HepG2 (cell line): Measurements from ENCODE around the gene CNNM4. TPM values are rescaled to one million over a fixed set of nuclear protein-coding genes. Genes with fewer than 3 reads are reported as not detected.
A peak's percentile ranks its signal among the peaks of the same experiment; 100 is the strongest.

Experiments used
- ATAC-seq: fragments of 200-7000 bp; cut with Tn5 transposase; 3 replicates; pipeline ENCODE4 v1.9.1; 2020; ENCODE audit warnings: mild to moderate bottlenecking, moderate library complexity
- BruUV-seq: library from RNA; stranded (reverse); fragments of 400-500 nt; replicated peaks from 2 replicates; lab custom pipeline; 2021; lab: Mats Ljungman, UMichigan
- CTCF ChIA-PET: fragments of 300-600 bp; formaldehyde crosslinking; extraction: SDS; loops from one replicate; lab custom pipeline; 2021; ENCODE audit warnings: low total read pairs, inconsistent platforms, low intra/inter-chr PET ratio; lab: Yijun Ruan, JAX
- POLR2A ChIA-PET: fragments of 350-600 bp; sonication (Branson Sonifier 250); formaldehyde crosslinking; loops from one replicate; lab custom pipeline; 2020; ENCODE audit warnings: antibody characterized with exemption, inconsistent platforms; lab: Yijun Ruan, JAX
- DNase-seq: peaks from one replicate; pipeline ENCODE4 v3.0.0-alpha.2; 2015; ENCODE audit warnings: low spot score
- FAIRE-seq: peaks from 3 replicates; lab custom pipeline; 2011; peaks lifted over from hg19 to GRCh38; lab: Jason Lieb, UNC
- H2AFZ ChIP-seq: one replicate; pipeline ENCODE4 v1.6.1; 2011; ENCODE audit warnings: low read length, inconsistent platforms
- H3K27ac ChIP-seq: fragments of 300-600 bp; 3 replicates; pipeline ENCODE4 v1.8.0; 2011; ENCODE audit warnings: mixed run types, mild to moderate bottlenecking, mixed read lengths, low read length, inconsistent platforms; ENCODE audit not compliant: insufficient read depth; ENCODE audit errors: extremely low read length
- H3K27me3 ChIP-seq, 2 experiments: fragments of 200-600 bp in 1 of 2; 2 replicates in 1 of 2; 3 replicates in 1 of 2; pipeline versions ENCODE4 v1.6.0 to v1.8.0; 2011; ENCODE audit warnings: low read length in 2 of 2, mild to moderate bottlenecking in 2 of 2, moderate library complexity in 2 of 2, inconsistent platforms in 1 of 2; ENCODE audit not compliant: insufficient read depth in 2 of 2, control insufficient read depth in 1 of 2
- H3K36me3 ChIP-seq, 2 experiments: fragments of 200-600 bp in 1 of 2; replicated peaks in 1 of 2; 2 replicates in 1 of 2; 3 replicates in 1 of 2; pipeline versions ENCODE4 v1.5.1 to v1.8.0; 2011; ENCODE audit warnings: low read length in 2 of 2, inconsistent platforms in 1 of 2; ENCODE audit not compliant: insufficient read depth in 2 of 2, control insufficient read depth in 1 of 2
- H3K4me1 ChIP-seq: 2 replicates; pipeline ENCODE4 v1.5.1; 2012; ENCODE audit warnings: low read length, inconsistent platforms; ENCODE audit not compliant: insufficient read depth
- H3K4me2 ChIP-seq: 2 replicates; pipeline ENCODE4 v1.6.0; 2011; ENCODE audit warnings: low read depth, low read length, inconsistent platforms
- H3K4me3 ChIP-seq, 3 experiments: fragments of 200-600 bp in 1 of 3; sonication (generic), shearing (Covaris generic) in 1 of 3; replicated peaks in 1 of 3; 2 replicates each; pipeline ENCODE4 v1.5.1; 2011 to 2016; ENCODE audit warnings: low read length in 3 of 3, inconsistent platforms in 2 of 3, low read depth in 2 of 3, mild to moderate bottlenecking in 2 of 3, control low read depth in 1 of 3, mixed read lengths in 1 of 3; ENCODE audit not compliant: insufficient read depth in 1 of 3
- H3K79me2 ChIP-seq: one replicate; pipeline ENCODE4 v1.6.1; 2011; ENCODE audit warnings: low read length, inconsistent platforms; ENCODE audit not compliant: insufficient read depth
- H3K9ac ChIP-seq: 2 replicates; pipeline ENCODE4 v1.6.0; 2011; ENCODE audit warnings: mild to moderate bottlenecking, low read depth, low read length, inconsistent platforms; ENCODE audit not compliant: insufficient read depth
- H3K9me3 ChIP-seq: 2 replicates; pipeline ENCODE4 v1.5.1; 2012; ENCODE audit warnings: mild to moderate bottlenecking, low read length
- H4K20me1 ChIP-seq: 2 replicates; pipeline ENCODE4 v1.6.0; 2011; ENCODE audit warnings: inconsistent platforms, mild to moderate bottlenecking, low read length, moderate library complexity; ENCODE audit not compliant: insufficient read depth
- ETV5 ChIP-seq: IDR thresholded peaks from 2 replicates; pipeline ENCODE4 v1.6.1; 2018; ENCODE audit warnings: missing biosample characterization, missing genetic modification reagents, inconsistent platforms, borderline replicate concordance
- HNRNPK ChIP-seq: fragments of 200-400 bp; formaldehyde crosslinking; IDR thresholded peaks from 2 replicates; pipeline ENCODE4 v1.6.1; 2018; ENCODE audit warnings: low read length, low read depth, moderate library complexity, mild to moderate bottlenecking; ENCODE audit not compliant: poor library complexity, severe bottlenecking
- KLF16 ChIP-seq, 2 experiments: sonication (generic) in 1 of 2; formaldehyde crosslinking in 1 of 2; IDR thresholded peaks; 2 replicates each; pipeline versions ENCODE4 v1.6.1 to v1.8.0; 2016 to 2023; ENCODE audit warnings: missing genetic modification reagents in 2 of 2, missing compliant biosample characterization in 1 of 2
- MTA3 ChIP-seq: sonication (generic); formaldehyde crosslinking; IDR thresholded peaks from 2 replicates; pipeline ENCODE4 v1.4.0; 2020; ENCODE audit warnings: missing genetic modification reagents
- MTF1 ChIP-seq: sonication (generic); formaldehyde crosslinking; IDR thresholded peaks from 2 replicates; pipeline ENCODE4 v1.5.0; 2020; ENCODE audit warnings: missing genetic modification reagents
- NCOA5 ChIP-seq: sonication (generic); formaldehyde crosslinking; IDR thresholded peaks from 2 replicates; pipeline ENCODE4 v1.4.0; 2020; ENCODE audit warnings: missing genetic modification reagents
- PAF1 ChIP-seq: IDR thresholded peaks from 2 replicates; pipeline ENCODE4 v1.6.1; 2016; ENCODE audit warnings: missing genetic modification reagents, missing compliant biosample characterization
- SSRP1 ChIP-seq: IDR thresholded peaks from 2 replicates; pipeline ENCODE4 v1.6.1; 2016; ENCODE audit warnings: control low read depth
- ZNF180 ChIP-seq: sonication (generic); formaldehyde crosslinking; IDR thresholded peaks from 2 replicates; pipeline ENCODE4 v1.4.0; 2020; ENCODE audit warnings: low read depth, missing genetic modification reagents, borderline replicate concordance
- ZNF44 ChIP-seq: sonication (generic); formaldehyde crosslinking; IDR thresholded peaks from 2 replicates; pipeline ENCODE4 v1.5.1; 2020; ENCODE audit warnings: mild to moderate bottlenecking, missing genetic modification reagents
- ZNF644 ChIP-seq: IDR thresholded peaks from 2 replicates; pipeline ENCODE4 v1.6.1; 2016; ENCODE audit warnings: low read depth
- ZNF766 ChIP-seq: sonication (generic); formaldehyde crosslinking; IDR thresholded peaks from 2 replicates; pipeline ENCODE4 v1.5.0; 2020; ENCODE audit warnings: missing genetic modification reagents, borderline replicate concordance
- ZNF772 ChIP-seq: sonication (generic); formaldehyde crosslinking; IDR thresholded peaks from 2 replicates; pipeline ENCODE4 v1.5.0; 2020; ENCODE audit warnings: mild to moderate bottlenecking, missing genetic modification reagents
- ZNF790 ChIP-seq: sonication (generic); formaldehyde crosslinking; IDR thresholded peaks from 2 replicates; pipeline ENCODE4 v1.8.0; 2022; ENCODE audit warnings: missing genetic modification reagents, mild to moderate bottlenecking, borderline replicate concordance
- ZNF878 ChIP-seq: sonication (generic); formaldehyde crosslinking; IDR thresholded peaks from 2 replicates; pipeline ENCODE4 v1.8.1; 2023; ENCODE audit warnings: mild to moderate bottlenecking, missing genetic modification reagents, moderate library complexity
- WGBS: methylation state at CpG from one replicate; pipeline ENCODE4 v1.1.6; 2017; ENCODE audit warnings: low lambda C conversion rate; 5-methylcytosine and 5-hydroxymethylcytosine counted together
- in situ Hi-C: cut with HindIII; loops from 2 replicates; pipeline ENCODE4 v1.10.0; 2017; ENCODE audit warnings: low pct_unique_long_range_greater_than_20kb; ENCODE audit not compliant: extremely low pct_ligation_motif_present
- intact Hi-C: fragments of 100-400 bp; cut with micrococcal nuclease; formaldehyde crosslinking; loops from one replicate; pipeline ENCODE4 v1.10.0; 2022; ENCODE audit not compliant: unreplicated experiment
- polyA plus RNA-seq, 8 experiments: library from polyadenylated mRNA; depleted of rRNA in 3 of 8; stranded (reverse) in 7 of 8; unstranded in 1 of 8; fragments of >200 nt; fragmentation: Illumina TruSeq in 4 of 8; extraction: Trizol in 4 of 8; gene quantifications; 2 replicates each; pipeline versions ENCODE4 v1.2.1 to v1.2.3, GENCODE V29; 2011 to 2016; ENCODE audit warnings: low read depth in 4 of 8, missing spikeins in 1 of 8, mixed read lengths in 1 of 8; ENCODE audit not compliant: insufficient read depth in 1 of 8
- total RNA-seq, 5 experiments: library from RNA; depleted of rRNA; stranded (reverse); fragments of >200 nt; fragmentation: Illumina TruSeq; extraction: Trizol; gene quantifications; 2 replicates each; pipeline ENCODE4 v1.2.3, GENCODE V29; 2016; ENCODE audit warnings: low read depth in 1 of 5
- TF ChIP-seq, protein P1 (sequence below): sonication (generic); formaldehyde crosslinking; conservative IDR thresholded peaks from 2 replicates; pipeline ENCODE4 v1.5.0; 2020; ENCODE audit warnings: missing genetic modification reagents
- TF ChIP-seq, protein P2 (sequence below): sonication (generic); formaldehyde crosslinking; IDR thresholded peaks from 2 replicates; pipeline ENCODE4 v1.4.0; 2020; ENCODE audit warnings: missing genetic modification reagents
- TF ChIP-seq, protein P3 (sequence below): sonication (generic); formaldehyde crosslinking; IDR thresholded peaks from 2 replicates; pipeline ENCODE4 v1.5.1; 2020; ENCODE audit warnings: mild to moderate bottlenecking, missing genetic modification reagents

Gene CNNM4
- total and polyA plus RNA-seq, 2 of the 13 experiments (the other 11 are each of a cell fraction or from before 2014, with no cell fraction given) = 5.9 to 8.4 TPM

DNA sequence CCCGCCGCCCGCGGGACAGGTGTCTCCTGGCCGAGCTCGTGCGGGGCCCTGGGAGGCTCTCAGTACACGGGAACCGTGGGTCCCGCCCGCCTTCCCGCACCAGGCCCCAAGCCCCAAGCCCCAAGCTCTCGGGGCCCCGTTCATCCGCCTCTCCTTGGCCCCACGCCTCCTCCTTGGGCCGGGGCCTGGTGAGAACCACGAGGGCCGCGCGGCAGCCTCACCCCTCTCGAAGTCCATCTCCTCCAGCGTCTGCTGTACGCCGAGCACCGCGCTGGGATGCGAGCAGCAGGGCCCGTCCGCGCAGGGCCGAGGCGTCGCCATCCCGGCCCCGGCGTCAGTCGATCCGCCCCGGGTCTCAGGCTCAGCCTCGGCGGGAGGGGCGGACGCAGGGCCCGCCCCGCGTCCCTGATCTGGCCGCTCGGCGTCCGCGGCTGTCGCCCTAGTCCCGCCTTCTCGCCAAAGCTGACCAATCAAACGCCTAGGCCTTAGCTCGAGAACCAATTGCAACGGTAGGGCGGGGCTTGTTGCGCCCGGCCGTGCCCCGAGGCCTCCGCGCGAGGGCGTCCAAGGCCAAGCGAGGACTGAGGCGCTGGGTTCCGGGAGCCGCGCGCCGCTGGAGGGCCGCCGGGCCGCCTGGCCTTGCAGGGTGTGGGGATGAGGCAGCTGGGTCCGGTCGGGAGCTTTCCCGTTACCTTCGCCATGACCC lies 97.1 kb downstream of the CNNM4 start, which contains the start of gene ANKRD39 (continued):
- TF ChIP-seq, protein P1, sequence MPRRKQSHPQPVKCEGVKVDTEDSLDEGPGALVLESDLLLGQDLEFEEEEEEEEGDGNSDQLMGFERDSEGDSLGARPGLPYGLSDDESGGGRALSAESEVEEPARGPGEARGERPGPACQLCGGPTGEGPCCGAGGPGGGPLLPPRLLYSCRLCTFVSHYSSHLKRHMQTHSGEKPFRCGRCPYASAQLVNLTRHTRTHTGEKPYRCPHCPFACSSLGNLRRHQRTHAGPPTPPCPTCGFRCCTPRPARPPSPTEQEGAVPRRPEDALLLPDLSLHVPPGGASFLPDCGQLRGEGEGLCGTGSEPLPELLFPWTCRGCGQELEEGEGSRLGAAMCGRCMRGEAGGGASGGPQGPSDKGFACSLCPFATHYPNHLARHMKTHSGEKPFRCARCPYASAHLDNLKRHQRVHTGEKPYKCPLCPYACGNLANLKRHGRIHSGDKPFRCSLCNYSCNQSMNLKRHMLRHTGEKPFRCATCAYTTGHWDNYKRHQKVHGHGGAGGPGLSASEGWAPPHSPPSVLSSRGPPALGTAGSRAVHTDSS = 0 out of 2 replicates have a peak, but pooled peaks have one; percentile 36
- TF ChIP-seq ZNF644 (CRISPR knock-in tag) (no peak), ZNF180 (CRISPR knock-in tag) (peak; percentile 37; the same call in 1 of the 2 replicates), ZNF44 (no peak; the same call in 1 of the 2 replicates), ZNF878 (CRISPR knock-in tag) (no peak; the same call in 1 of the 2 replicates), HNRNPK (peak; percentile 85)
- TF ChIP-seq, all 625 proteins: peak for 370

DNA sequence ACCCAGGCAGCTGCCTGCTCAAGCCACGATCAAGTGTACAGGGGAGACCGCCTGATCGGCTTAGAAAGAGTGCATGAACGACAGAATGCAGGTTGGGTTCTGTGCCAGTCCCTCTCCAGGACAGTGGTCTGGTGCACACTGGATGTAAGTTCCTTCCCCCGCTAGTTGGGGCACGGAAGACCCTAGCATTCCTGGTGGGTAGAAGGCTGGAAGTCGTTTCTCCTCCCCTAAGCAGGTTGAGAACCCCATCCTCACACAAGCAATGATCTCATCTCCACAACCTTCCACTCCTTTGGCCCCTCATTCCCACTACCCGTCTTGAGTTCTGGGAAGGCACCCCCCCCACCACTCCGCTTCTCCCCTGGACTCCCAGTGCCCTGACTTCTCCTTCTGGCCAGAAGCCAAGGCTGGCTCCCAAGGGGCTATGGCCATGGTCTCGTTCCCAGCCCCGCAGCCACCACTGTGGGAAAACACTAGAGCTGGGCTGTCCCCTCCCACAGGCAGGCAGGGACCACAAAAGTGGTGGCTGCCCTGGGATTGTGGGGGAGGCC lies 98.5 kb downstream of the CNNM4 start:
- peak overlapping the region in 1 of 3 experiments; percentile 84; a peak in 1 of 6 replicates for H3K4me3 ChIP-seq
- FAIRE-seq (no peak), ATAC-seq (no peak), DNase-seq (no peak)
- H3K4me2 ChIP-seq = peak overlapping the region; percentile 78
- intact Hi-C loops (no loop called here), in situ Hi-C loops (loop anchor here (5.0 kb wide), 1 partner anchor 93 kb away; no protein-coding TSS in a partner anchor)
- H3K4me1 ChIP-seq = peaks cover 68% of the 10 kb centered on the region
- peak overlapping the region; percentile 75 for H3K9ac ChIP-seq
- H2AFZ ChIP-seq = no peak overlapping the region
- H3K36me3 ChIP-seq = peaks cover 19 to 38% of the 10 kb centered on the region in 2 experiments
- WGBS = 92% methylated on average over 11 of the region's 11 CpGs
- peak overlapping the region; percentile 67 for H3K27ac ChIP-seq
- ChIA-PET POLR2A (interaction anchor here (1.4 to 6.1 kb wide), 7 partner anchors 10 to 92 kb away, joined by 3 to 152 read pairs (median 17); partner anchors contain the start of genes CNNM3 and SEMA4C), CTCF (interaction anchor here (2.0 to 2.4 kb wide), 2 partner anchors 10 to 92 kb away, joined by 17 to 29 read pairs; no protein-coding TSS in a partner anchor)
- H3K9me3 ChIP-seq = no peaks in the 10 kb centered on the region
- H3K79me2 ChIP-seq = peaks cover 19% of the 10 kb centered on the region
- no peaks in the 10 kb centered on the region for H4K20me1 ChIP-seq
- no peaks in the 10 kb centered on the region; a peak in 1 of 5 replicates for H3K27me3 ChIP-seq
- no TSS peak for BruUV-seq
- TF ChIP-seq ETV5 (CRISPR knock-in tag) (no peak), MTA3 (no peak), MTF1 (CRISPR knock-in tag) (no peak), NCOA5 (CRISPR knock-in tag) (no peak), PAF1 (CRISPR knock-in tag) (no peak; the same call in 1 of the 2 replicates), ZNF790 (no peak), ZNF766 (CRISPR knock-in tag) (no peak), SSRP1 (CRISPR knock-in tag) (peak; percentile 62; the same call in 1 of the 2 replicates), ZNF772 (0 out of 2 replicates have a peak, but pooled peaks have one; percentile 49), KLF16 (CRISPR knock-in tag; IDR thresholded peaks at IDR 0.05) (no peak)
- TF ChIP-seq, protein P2, sequence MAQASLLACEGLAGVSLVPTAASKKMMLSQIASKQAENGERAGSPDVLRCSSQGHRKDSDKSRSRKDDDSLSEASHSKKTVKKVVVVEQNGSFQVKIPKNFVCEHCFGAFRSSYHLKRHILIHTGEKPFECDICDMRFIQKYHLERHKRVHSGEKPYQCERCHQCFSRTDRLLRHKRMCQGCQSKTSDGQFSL (CRISPR knock-in tag) = peak; percentile 62; the same call in 1 of the 2 replicates
- TF ChIP-seq, protein P3, sequence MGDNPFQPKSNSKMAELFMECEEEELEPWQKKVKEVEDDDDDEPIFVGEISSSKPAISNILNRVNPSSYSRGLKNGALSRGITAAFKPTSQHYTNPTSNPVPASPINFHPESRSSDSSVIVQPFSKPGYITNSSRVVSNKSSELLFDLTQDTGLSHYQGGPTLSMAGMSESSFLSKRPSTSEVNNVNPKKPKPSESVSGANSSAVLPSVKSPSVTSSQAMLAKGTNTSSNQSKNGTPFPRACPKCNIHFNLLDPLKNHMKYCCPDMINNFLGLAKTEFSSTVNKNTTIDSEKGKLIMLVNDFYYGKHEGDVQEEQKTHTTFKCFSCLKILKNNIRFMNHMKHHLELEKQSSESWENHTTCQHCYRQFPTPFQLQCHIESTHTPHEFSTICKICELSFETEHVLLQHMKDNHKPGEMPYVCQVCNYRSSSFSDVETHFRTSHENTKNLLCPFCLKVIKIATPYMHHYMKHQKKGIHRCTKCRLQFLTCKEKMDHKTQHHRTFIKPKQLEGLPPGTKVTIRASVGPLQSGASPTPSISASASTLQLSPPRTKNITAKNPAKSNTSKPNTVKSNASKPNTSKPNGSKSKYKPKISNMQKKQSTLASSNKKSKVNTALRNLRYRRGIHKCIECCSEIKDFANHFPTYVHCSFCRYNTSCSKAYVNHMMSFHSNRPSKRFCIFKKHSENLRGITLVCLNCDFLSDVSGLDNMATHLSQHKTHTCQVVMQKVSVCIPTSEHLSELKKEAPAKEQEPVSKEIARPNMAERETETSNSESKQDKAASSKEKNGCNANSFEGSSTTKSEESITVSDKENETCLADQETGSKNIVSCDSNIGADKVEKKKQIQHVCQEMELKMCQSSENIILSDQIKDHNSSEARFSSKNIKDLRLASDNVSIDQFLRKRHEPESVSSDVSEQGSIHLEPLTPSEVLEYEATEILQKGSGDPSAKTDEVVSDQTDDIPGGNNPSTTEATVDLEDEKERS (CRISPR knock-in tag) = no peak
